ENCODE results near the gene GADD45A.
"Not testable (repeated sequence)": the region's sequence is repeated elsewhere in the genome, so short reads cannot be mapped to it uniquely, and the experiment has no call there.

DNA sequence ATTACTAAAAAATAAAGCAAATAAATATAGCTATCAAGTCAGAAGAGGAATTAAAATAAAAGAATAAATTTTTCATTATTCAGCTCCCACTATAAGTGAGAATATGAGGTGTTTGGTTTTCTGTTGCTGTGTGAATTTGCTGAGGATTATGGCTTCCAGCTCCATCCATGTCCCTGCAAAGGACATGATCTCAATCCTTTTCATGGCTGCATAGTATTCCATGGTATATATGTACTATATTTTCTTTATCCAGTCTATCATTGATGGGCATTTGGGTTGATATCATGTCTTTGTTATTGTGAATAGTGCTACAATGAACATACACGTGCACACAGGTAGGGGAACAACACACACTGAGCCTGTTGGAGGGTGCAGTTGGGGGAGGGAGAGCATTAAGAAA lies 27.8 kb upstream of the GADD45A start:
- TF ChIP-seq CTCF (conservative IDR thresholded peaks at IDR 0.05 in 1 of 2, IDR thresholded peaks at IDR 0.05 in 1 of 2; ENCODE audit: low read depth in 1 of 2, low read length in 2 of 2); EZH2 (IDR thresholded peaks at IDR 0.05; ENCODE audit: low read length, missing control alignments): not testable (repeated sequence)

All from fibroblast of lung (primary cell).